NCI-H345 treated with DMSO at 0.1 percent for 48 hours (cell line): ENCODE measurements around the gene CYP2D6.
"Not testable (repeated sequence)": the region's sequence is repeated elsewhere in the genome, so short reads cannot be mapped to it uniquely, and the experiment has no call there.

Experiments used
- DNase-seq: peaks from one replicate; lab custom pipeline; 2025; ENCODE audit not compliant: unreplicated experiment; lab: John Stamatoyannopoulos, UW

CYP2D6 gene

GRCh38 chr22:42135688-42136087, 5.1 kb upstream of the CYP2D6 start:
- not testable (repeated sequence) for DNase-seq

DNA sequence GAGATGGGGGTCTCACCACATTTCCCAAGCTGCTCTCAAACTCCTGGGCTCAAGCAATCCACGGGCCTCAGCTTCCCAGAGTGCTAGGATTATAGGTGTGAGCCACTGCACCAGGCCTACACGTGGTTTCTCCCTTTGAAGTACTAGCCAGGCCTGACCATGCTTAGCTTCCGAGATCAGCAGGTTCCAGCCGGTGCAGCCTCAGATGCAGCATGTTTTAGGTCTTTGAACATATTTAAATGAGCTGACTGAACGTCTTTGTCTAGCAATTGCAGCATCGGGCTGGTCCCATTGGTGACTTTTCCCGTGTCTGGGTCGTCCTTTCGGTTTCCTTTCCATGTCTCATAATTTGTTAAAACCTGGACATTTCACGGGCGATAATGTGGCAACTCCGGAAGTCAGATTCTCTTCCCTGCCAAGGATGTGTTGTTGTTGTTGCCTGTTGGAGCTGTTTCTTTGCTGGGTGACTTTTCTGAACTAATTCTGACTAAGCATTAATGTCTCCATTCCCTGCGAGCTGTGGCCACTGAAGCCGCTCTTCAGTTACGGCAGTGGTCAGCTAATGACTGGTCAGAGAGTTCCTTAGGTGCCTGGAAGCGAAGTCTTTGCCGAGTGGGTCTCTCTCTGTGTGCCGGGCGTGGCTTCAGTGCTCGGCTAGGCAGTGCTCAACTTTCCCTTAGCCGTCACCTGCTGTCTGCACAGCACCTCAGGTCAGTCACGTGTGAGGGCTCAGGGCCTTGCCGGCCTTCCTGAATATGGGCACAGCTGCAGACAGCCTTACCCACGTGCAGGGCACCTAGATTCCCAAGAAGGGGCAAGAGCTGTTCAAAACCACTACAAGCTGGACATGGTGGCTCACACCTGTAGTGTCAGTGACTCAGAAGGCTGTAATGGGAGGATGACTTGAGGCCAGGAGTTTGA, 3.8 kb upstream of the CYP2D6 start:
- no peak for DNase-seq

DNA sequence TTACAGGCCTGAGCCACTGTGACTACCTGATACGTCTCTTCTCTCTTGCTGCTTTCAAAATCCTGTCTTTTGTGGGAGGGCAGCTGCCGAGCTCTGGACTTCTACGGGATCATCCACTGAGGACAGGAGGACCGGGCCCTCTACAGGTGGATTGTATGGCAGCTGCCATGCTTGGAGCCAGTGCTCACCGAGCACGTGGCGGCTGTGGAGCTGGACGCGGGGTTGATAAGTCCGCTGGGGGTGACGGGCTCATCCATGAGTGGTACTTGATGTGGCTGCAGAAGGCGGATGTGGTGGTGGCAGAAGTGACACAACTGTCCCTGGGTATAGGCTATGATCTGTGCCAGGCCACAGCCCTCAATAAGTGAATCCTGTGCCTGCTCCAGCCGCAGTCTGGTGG, 1.8 kb upstream of the CYP2D6 start:
- no peak for DNase-seq

DNA sequence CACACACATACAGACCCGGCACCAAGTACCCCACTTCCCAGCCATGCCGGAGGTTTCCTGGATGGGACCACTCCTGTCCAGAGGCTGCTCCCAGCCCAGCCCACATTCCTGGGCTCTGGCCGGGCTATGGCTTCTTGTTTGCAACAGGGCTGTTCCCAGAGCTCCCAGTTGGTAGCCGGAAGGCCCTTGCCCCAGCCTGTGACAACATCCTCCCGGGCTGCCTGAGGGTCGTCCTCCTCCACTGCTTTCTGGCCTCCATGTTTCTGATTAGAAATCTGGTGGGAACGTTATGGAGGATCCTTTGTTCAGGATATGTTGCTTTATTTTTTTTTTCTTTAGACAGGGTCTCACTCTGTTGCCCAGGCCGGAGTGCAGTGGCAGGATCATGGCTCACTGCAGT, 952 bp upstream of the CYP2D6 start:
- no peak for DNase-seq

DNA sequence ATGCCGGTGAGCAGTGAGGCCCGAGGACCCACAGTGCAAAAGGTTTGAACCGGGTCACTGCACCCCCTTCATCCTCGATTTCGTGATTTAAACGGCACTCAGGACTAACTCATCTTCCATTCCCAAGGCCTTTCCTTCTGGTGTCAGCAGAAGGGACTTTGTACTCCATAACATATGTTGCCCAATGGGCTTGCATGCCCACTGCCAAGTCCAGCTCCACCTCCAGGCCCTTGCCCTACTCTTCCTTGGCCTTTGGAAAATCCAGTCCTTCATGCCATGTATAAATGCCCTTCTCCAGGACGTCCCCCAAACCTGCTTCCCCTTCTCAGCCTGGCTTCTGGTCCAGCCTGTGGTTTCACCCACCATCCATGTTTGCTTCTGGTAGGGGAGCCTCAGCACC, 428 bp downstream of the CYP2D6 start:
- not testable (repeated sequence) for DNase-seq

GRCh38 chr22:42128776-42129694, 1.6 kb downstream of the CYP2D6 start:
- peak; percentile 24 for DNase-seq

DNA sequence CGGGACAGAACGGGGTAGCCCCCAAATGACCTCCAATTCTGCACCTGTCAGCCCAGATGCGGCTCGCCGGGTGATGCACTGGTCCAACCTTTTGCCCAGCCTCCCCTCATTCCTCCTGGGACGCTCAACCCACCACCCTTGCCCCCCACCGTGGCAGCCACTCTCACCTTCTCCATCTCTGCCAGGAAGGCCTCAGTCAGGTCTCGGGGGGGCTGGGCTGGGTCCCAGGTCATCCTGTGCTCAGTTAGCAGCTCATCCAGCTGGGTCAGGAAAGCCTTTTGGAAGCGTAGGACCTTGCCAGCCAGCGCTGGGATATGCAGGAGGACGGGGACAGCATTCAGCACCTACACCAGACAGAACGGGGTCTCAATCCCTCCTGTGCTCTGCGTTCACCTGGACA, 2.6 kb downstream of the CYP2D6 start:
- DNase-seq, result not testable (repeated sequence)

DNA sequence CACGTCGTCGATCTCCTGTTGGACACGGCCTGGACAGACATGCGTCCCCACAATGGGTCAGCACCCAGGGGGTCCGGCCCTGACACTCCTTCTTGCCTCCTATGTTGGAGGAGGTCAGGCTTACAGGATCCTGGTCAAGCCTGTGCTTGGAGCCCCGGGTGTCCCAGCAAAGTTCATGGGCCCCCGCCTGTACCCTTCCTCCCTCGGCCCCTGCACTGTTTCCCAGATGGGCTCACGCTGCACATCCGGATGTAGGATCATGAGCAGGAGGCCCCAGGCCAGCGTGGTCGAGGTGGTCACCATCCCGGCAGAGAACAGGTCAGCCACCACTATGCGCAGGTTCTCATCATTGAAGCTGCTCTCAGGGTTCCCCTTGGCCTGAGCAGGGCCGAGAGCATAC, 3.0 kb downstream of the CYP2D6 start:
- no peak for DNase-seq

GRCh38 chr22:42123529-42123928, 7.1 kb downstream of the CYP2D6 start:
- DNase-seq, result not testable (repeated sequence)

DNA sequence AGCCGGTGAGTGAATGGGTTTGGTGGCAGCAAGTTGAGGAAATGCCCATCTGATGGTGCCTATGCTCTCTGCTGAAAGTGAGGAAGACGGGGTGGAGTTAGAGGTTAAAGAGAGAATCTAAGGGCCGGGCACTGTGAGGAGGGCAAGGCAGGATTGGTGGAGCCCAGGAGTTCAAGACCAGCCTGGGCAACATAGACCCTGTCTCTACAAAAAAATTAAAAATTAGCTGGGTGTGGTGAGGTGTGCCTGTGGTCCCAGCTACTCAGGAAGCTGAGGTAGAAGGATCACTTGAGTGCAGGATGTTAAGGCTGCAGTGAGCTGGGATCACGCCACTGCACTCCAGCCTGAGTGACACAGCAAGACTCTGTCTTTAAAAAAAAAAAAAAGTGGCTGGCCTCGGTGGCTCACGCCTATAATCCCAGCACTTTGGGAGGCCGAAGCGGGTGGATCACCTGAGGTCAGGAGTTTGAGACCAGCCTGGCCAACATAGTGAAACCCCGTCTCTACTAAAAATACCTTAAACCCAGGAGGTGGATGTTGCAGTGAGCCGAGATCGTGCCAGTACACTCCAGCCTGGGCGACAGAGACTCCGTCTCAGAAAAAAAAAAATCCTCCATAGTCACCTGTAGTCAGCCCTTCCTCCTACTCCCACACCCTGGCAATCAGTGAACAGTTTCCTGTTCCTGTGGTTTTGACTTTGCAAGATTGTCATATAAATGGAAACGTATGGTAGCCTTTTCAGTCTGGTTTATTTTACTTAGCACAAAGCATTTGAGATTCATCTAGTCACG, 10.2 kb downstream of the CYP2D6 start:
- DNase-seq, result not testable (repeated sequence)

GRCh38 chr22:42116848-42117424, 13.7 kb downstream of the CYP2D6 start:
- no peak for DNase-seq

- DNase-seq, result not testable (repeated sequence)
These were observed 15.2 kb downstream of the CYP2D6 start for GRCh38 chr22:42115420-42115830.

DNA sequence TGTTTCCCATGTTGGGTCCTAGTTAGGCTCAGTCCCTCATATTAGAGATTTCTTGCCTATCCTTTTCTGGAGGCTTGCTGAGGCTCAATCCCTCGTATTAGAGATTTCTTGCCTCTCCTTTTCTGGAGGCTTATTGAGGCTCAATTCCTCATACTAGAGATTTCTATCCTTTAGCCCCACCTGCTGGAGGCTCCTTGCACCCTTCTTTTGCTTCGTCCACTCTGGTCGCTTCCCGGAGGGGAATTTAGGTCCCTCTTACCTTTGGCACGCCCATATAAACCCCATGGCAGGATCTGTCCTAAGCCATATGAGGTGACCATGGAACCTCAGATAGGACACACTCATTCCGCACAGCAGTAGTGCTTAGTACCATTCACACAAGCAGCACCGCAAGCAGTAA, 15.9 kb downstream of the CYP2D6 start:
- DNase-seq, result no peak

- DNase-seq, result not testable (repeated sequence)
These were observed 17.8 kb downstream of the CYP2D6 start for GRCh38 chr22:42112793-42113192.

GRCh38 chr22:42111798-42112197, 18.8 kb downstream of the CYP2D6 start:
- no peak for DNase-seq

GRCh38 chr22:42108848-42109247, 21.8 kb downstream of the CYP2D6 start:
- no peak for DNase-seq

- not testable (repeated sequence) for DNase-seq
These were observed 26.2 kb downstream of the CYP2D6 start for GRCh38 chr22:42104332-42104860.

- DNase-seq, result no peak
These were observed 29.4 kb downstream of the CYP2D6 start for GRCh38 chr22:42101199-42101598.

DNA sequence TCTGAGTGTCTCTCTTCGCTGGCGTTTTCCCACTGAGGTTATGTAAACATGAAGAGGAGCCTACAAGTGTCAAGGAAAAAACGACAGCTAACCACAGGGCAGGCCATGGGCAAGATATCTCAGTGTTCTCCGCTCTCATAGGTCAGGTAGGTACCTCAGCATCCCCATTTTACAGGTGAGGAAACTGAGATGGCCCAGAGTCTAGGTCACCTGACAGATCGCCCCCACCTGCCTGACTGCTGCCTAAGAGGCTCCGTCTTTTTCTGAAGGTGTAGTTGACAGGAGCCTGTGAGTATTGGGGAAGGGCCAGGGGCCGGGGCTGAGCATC, 39.2 kb downstream of the CYP2D6 start:
- DNase-seq, result no peak
